Lower leg skin (tissue), 3 donors: ENCODE results near the gene ABT1.

ENCODE experiments used
- CTCF ChIP-seq, 3 donors: fragments of 450-650 bp; IDR thresholded peaks; one replicate each; pipeline ENCODE4 v1.5.1; 2016; ENCODE audit warnings: antibody characterized with exemption in 3 of 3, mild to moderate bottlenecking in 3 of 3, moderate library complexity in 2 of 3
- POLR2A ChIP-seq, 2 donors: fragments of 450-650 bp; IDR thresholded peaks; one replicate each; pipeline ENCODE4 v1.6.1; 2016 to 2017; ENCODE audit warnings: antibody characterized with exemption in 2 of 2, mild to moderate bottlenecking in 1 of 2, moderate library complexity in 1 of 2

GRCh38 chr6:26613201-26613600 lies 16.4 kb downstream of the ABT1 start:
- TF ChIP-seq CTCF (IDR thresholded peaks at IDR 0.05) (no peak), POLR2A (IDR thresholded peaks at IDR 0.05) (no peak)
